Astrocyte of the cerebellum (primary cell): Measurements from ENCODE around the gene TSKU.

ENCODE experiments used
- DNase-seq: peaks from one replicate; pipeline ENCODE4 v3.0.0-alpha.2; 2011; ENCODE audit warnings: low read depth
- H3K4me3 ChIP-seq: 2 replicates; pipeline ENCODE4 v1.5.1; 2011; ENCODE audit warnings: mild to moderate bottlenecking, low read depth, low read length, moderate library complexity
- in situ Hi-C: cut with HindIII; loops from 2 replicates; pipeline ENCODE4 v1.10.0; 2017; ENCODE audit warnings: low sequenced_read_pairs
- TF ChIP-seq, protein P1 (sequence below): IDR thresholded peaks from 2 replicates; pipeline ENCODE4 v1.5.1; 2012; ENCODE audit warnings: low read length, low read depth, moderate library complexity, mild to moderate bottlenecking; ENCODE audit errors: missing control alignments

Gene TSKU

DNA sequence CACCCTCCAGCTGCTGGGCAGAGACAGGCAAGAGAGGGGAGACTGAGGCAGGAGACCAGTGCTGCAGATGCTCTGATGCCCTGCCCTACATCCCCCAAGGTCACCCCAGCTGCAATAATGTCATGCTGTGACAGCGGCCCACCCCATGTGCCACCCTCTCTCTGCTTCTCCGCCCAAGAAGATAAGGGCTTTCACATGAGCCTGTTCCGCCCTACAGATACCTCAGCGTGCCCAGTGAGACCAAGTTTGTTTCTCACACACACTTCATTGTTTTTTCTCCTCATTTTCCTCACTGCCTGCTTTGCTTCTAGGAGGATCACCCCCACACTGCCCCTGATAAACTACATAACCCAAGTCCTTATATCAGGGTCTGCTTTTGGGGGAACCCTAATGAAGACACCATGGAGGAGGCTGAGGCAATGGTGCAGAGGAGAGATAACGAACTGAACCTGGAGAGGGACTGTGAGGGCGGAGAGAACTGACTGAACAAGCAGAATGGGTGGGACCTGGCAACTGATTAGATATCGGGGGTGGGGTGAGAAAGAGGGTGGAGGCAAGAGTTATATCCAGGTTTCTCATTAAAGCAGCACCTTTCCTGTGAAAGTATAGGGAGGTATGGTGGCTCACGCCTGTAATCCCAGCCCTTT lies 37.5 kb upstream of the TSKU start:
- in situ Hi-C loops: no loop called here
- DNase-seq: no peak
- TF ChIP-seq, protein P1, sequence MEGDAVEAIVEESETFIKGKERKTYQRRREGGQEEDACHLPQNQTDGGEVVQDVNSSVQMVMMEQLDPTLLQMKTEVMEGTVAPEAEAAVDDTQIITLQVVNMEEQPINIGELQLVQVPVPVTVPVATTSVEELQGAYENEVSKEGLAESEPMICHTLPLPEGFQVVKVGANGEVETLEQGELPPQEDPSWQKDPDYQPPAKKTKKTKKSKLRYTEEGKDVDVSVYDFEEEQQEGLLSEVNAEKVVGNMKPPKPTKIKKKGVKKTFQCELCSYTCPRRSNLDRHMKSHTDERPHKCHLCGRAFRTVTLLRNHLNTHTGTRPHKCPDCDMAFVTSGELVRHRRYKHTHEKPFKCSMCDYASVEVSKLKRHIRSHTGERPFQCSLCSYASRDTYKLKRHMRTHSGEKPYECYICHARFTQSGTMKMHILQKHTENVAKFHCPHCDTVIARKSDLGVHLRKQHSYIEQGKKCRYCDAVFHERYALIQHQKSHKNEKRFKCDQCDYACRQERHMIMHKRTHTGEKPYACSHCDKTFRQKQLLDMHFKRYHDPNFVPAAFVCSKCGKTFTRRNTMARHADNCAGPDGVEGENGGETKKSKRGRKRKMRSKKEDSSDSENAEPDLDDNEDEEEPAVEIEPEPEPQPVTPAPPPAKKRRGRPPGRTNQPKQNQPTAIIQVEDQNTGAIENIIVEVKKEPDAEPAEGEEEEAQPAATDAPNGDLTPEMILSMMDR: no peak
- no peak overlapping the region for H3K4me3 ChIP-seq

GRCh38 chr11:76747153-76747914 lies 35.8 kb upstream of the TSKU start:
- no peak overlapping the region for H3K4me3 ChIP-seq
- in situ Hi-C loops: no loop called here
- TF ChIP-seq, protein P1: no peak
- no peak for DNase-seq

- in situ Hi-C loops: no loop called here
- TF ChIP-seq, protein P1: no peak
- H3K4me3 ChIP-seq: no peak overlapping the region
- no peak for DNase-seq
These were observed 35.0 kb upstream of the TSKU start for GRCh38 chr11:76747915-76748860.

DNA sequence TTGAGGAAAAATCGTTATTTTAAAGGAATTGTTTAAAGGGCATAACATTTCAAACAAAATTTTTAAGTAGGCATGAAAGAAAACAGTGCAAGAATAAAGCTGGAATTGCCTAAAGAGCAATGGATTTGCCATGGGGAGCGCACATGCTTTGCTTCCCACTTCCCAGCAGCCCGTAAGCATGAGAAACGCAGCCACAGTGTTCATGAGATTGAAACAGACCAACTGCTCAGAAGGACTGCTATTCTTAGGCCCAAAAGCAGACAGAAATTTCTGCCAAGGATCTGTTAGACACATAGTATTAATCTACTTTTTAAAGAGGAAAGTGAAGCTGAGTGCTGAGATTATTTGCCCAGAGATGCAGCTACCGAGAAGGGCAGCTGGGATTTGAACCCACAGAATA lies 34.2 kb upstream of the TSKU start:
- H3K4me3 ChIP-seq: no peak overlapping the region
- in situ Hi-C loops: no loop called here
- TF ChIP-seq, protein P1: no peak
- no peak for DNase-seq

- TF ChIP-seq, protein P1: no peak
- DNase-seq: no peak
- in situ Hi-C loops: no loop called here
- no peak overlapping the region for H3K4me3 ChIP-seq
These were observed 33.1 kb upstream of the TSKU start for GRCh38 chr11:76750067-76750466.

DNA sequence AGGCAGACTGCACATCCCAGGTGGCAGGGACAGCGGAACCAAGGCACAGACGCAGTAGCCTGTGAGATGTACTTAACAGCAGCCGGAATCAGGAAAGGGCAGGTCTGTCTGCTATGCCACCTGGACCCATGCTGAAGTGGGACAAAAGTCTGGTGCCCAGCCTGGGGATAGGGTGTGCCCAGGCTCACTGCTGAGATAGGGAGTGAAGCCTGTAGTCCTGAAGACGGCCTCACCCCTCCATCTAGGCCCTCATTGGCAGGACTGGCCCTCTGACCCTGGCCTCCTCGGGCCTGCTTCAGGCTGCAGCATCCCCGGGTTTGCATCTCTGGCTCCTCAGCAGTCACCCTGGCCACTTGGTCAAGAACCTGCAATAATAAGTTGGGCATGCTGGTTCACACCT lies 32.4 kb upstream of the TSKU start:
- DNase-seq: no peak
- no peak overlapping the region for H3K4me3 ChIP-seq
- in situ Hi-C loops: no loop called here
- TF ChIP-seq, protein P1: no peak
